HG03135 (cell line): ENCODE results near the gene BCL7C.
"Not testable (repeated sequence)": the region's sequence is repeated elsewhere in the genome, so short reads cannot be mapped to it uniquely, and the experiment has no call there.

Experiments
- ATAC-seq: cut with Tn5 transposase; IDR thresholded peaks from one replicate; pipeline ENCODE4 v1.9.1; 2021; ENCODE audit warnings: mild to moderate bottlenecking, moderate library complexity; ENCODE audit not compliant: unreplicated experiment

Gene BCL7C

DNA sequence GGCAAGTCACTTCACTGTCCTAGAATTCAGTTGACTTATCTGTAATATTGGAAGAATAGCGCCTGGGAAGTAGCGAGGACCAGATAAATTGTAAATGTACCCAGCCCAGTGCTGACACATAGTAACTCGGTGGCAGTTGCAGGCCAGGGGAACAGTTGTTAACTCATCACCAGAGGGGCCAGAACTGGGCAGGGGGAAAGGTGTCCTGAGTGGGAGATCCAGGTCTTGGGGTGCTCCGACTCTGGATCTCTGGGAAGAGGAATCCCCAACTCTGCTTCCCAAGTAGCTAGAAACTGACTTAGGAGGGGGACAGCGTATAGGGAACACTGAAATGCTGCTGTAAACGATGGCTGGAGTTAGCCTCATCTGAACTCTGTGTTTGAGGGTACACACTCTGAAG, 23.0 kb downstream of the BCL7C start:
- ATAC-seq, result no peak

- ATAC-seq, result no peak
Observed at GRCh38 chr16:30867747-30868146, 26.1 kb downstream of the BCL7C start.

DNA sequence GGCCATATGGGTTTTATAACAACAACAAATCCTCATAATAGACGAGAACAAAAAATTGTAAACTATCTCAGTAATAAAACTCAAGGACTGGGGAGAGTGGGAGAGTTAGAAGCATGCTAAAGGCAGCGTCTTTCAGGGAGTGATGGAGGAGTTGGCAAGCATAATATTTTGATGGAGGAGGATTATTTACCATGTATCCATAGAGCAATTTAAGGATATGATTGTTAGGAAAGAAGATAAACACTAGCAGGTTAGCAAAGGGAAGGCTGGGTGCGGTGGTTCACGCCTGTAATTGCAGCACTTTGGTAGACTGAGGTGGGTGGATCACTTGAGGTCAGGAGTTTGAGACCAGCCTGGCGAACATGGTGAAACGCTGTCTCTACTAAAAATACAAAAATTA, 27.8 kb downstream of the BCL7C start:
- no peak for ATAC-seq

- not testable (repeated sequence) for ATAC-seq
Observed at GRCh38 chr16:30863178-30863577, 30.7 kb downstream of the BCL7C start.

- not testable (repeated sequence) for ATAC-seq
Observed at GRCh38 chr16:30860729-30861128, 33.1 kb downstream of the BCL7C start.

DNA sequence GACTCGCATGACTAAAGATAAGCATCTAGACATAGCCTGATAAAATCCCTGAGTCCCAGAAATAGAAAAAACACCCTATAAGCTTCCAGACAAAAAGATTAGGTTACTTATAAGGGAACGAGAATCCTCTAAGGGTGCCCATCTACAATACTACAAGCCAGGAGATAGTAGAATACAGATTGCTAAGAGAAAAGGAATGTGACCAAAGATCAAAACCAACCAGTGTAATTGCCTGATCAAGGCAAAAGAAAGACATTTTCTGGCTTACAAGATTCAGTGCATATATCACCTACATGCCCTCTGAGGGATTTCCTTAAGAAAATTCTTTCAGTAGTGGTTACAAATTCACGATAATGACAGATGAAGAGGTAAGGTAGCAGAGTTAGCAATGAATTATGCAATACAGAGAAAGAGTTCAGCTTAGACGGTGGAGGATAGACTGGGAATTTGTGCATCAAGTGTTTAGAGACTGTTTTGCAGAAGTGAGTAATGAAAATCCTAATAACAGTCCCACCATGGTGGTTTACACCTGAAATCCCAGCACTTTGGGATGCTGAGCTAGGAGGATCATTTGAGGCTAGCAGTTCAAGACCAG, 35.0 kb downstream of the BCL7C start:
- no peak for ATAC-seq

DNA sequence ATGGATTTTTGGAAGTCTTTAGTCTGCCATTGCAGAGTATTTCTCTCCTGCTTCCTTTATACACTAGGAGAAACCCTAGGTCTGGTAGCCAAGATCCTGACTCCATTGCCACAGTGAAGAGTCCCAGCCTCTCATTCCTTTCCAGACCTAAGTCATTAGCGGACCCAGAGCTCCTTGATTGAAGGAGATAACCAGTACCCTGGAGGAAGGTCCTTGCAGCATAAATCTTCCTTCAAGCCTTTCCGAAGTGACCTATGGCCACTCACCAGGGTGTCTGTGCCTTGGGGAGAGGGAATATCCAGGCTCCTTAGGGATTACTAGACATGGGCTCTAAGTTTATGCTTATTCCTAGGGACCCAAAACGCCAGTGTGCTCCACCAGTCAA, 35.8 kb downstream of the BCL7C start:
- ATAC-seq, result no peak

DNA sequence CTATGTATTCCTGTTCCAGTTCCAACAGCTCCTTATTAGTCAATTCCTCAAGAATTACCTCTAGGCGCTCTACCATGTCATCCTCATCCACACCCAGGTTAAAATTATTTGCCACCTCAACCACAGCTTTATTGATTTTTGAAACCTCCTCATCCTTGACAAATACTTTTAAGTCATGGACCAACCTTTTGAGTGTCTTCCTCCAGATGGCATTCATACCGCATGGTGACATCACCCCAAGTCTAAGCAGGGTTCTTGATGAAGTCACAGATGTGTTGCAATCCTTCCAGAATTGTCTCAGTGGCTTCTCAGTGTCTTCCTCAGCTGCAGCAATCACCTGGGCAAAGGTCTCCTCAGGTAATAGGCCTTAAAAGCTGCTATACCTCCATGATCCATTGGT, 40.1 kb downstream of the BCL7C start:
- ATAC-seq, result no peak

- ATAC-seq, result no peak
Observed at GRCh38 chr16:30850246-30850645, 43.6 kb downstream of the BCL7C start.

- no peak for ATAC-seq
Observed at GRCh38 chr16:30846649-30847402, 47.1 kb downstream of the BCL7C start.

- ATAC-seq, result no peak
Observed at GRCh38 chr16:30844671-30845449, 49.0 kb downstream of the BCL7C start.

DNA sequence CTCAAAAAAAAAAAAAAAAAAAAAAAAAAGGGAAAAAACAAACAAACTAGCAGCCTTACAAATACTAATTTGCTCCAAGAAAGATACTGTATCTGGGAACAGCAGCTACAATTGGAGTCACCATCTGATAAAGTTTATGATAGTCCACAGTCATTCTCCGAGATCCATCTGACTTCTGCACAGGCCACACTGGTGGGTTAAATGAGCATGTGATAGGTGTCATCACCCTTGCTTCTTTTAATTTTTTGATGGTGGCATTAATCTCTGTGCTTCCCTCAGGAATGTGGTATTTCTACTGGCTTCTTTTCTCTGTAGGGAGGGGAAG, 49.6 kb downstream of the BCL7C start:
- no peak for ATAC-seq

DNA sequence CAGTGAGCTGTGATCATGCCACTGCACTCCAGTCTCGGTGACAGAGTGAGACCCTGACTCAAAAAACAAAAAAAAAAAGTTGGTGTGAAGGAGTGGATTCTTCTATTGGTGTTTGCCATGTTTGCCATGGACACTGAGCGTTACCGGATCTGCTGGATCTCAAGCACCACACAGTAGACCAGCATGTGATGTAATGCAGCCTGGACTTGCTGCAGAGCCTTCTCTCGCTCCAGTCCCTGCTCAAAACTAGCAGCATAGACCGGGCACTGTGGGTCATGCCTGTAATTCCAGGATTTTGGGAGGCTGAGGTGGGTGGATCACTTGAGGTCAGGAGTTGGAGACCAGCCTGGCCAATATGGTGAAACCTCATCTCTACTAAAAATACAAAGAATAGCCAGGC, 50.4 kb downstream of the BCL7C start:
- no peak for ATAC-seq

DNA sequence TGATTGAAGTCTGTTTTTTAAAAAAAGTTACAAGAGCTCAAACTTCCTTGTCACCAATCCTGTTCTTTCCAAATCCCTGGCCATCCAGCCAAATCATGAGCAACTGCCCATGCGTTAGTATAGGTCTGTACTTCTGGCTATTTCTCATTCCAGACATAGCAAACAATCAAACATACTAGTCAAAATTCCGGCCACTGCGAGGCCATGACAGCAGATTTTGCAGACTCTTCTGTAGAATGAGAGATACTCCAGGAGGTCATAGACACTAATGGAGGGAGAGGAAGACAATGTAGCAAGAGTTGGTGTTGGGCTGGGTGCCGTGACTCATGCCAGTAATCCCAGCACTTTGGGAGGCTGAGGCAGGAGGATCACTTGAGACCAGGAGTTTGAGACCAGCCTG, 50.9 kb downstream of the BCL7C start:
- no peak for ATAC-seq

GRCh38 chr16:30841332-30841731, 52.5 kb downstream of the BCL7C start:
- no peak for ATAC-seq

GRCh38 chr16:30840611-30841010, 53.3 kb downstream of the BCL7C start:
- ATAC-seq, result no peak

GRCh38 chr16:30839523-30840227, 54.2 kb downstream of the BCL7C start:
- no peak for ATAC-seq

DNA sequence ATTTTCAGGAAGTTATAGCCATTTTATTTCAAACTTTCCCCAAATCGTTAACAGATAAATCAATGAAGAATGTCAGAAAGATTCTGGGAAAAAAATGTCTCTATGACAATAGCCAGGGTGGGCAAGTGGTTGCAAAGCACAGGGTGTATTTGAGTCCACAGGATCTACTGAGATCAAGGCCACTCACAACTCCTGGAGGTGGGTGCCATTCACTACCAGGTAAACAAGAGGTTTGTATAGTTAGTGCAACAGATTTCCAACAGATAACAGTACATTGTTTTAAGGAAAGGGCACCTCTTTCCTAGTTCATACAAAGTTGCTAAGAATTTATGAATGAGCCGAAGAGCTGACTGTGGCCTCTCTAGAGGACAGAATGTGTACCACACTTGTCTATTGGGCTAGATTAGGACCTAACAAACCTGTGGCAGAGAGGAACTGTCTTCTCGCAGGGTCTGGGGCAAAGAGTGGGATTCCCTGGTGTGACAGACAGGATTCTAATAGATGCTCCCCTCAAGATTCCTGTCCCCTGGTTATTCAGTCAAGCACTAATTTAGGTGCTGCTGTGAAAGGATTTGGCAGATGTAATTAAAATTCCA, 54.9 kb downstream of the BCL7C start:
- no peak for ATAC-seq

DNA sequence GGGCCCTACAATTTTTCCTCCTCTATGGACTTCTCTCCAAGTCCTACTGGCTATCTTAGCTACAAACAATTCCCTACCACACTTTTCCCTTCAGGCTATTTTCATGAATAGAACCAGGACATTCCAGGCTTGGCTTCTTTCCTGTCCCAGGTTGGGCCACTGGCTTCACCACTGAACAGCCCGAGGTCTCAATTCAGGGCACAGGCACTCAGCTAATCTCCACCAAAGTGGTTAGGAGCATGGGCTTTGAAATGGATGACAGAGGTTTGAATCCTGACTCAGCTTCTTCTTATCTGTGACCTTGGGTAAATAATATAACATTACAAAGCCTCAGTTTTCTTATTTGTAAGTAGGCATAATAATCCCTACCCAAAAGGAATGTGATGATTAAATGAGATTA, 56.0 kb downstream of the BCL7C start:
- ATAC-seq, result no peak
